ENCODE results near the gene ZNF324. TPM values are rescaled to one million over a fixed set of nuclear protein-coding genes. Genes with fewer than 3 reads are reported as not detected.

The ZNF324 gene
- polyA plus RNA-seq, 1 of the 3 experiments (the other 2 are of a cell fraction), result 5.6 TPM

GRCh38 chr19:58519355-58520256, 52.7 kb downstream of the ZNF324 start, which contains the start of gene ZBTB45 (continued):
- TF ChIP-seq FOXJ3 (CRISPR knock-in tag; IDR thresholded peaks at IDR 0.05), result no peak; the same call in 1 of the 2 replicates
- TF ChIP-seq, protein P1, sequence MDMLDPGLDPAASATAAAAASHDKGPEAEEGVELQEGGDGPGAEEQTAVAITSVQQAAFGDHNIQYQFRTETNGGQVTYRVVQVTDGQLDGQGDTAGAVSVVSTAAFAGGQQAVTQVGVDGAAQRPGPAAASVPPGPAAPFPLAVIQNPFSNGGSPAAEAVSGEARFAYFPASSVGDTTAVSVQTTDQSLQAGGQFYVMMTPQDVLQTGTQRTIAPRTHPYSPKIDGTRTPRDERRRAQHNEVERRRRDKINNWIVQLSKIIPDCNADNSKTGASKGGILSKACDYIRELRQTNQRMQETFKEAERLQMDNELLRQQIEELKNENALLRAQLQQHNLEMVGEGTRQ (IDR thresholded peaks at IDR 0.05; ENCODE audit: borderline replicate concordance, low read depth, low read length), result no peak
- no peak for TF ChIP-seq NFIC (IDR thresholded peaks at IDR 0.05; ENCODE audit: borderline replicate concordance)
- TF ChIP-seq RFX5 (IDR thresholded peaks at IDR 0.05; ENCODE audit: low read length), result 0 out of 2 replicates have a peak, but pooled peaks have one; percentile 17
- peak; percentile 90 for TF ChIP-seq ELF1 (IDR thresholded peaks at IDR 0.05)
- peak; percentile 52 for TF ChIP-seq PBX3 (IDR thresholded peaks at IDR 0.05)
- TF ChIP-seq, protein P2, sequence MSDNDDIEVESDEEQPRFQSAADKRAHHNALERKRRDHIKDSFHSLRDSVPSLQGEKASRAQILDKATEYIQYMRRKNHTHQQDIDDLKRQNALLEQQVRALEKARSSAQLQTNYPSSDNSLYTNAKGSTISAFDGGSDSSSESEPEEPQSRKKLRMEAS (IDR thresholded peaks at IDR 0.05; ENCODE audit: low read depth), result peak; percentile 73
- TF ChIP-seq IRF3 (IDR thresholded peaks at IDR 0.05; ENCODE audit: low read depth, low read length), result peak; percentile 51
- peak; percentile 98 for TF ChIP-seq TAF1 (IDR thresholded peaks at IDR 0.05; ENCODE audit: borderline replicate concordance, low read depth, low read length)
- no peak for TF ChIP-seq NRF1 (IDR thresholded peaks at IDR 0.05; ENCODE audit: low read depth, low read length)
- TF ChIP-seq RAD21 (IDR thresholded peaks at IDR 0.05; ENCODE audit: low read length), result peak; percentile 67
- TF ChIP-seq RCOR1 (IDR thresholded peaks at IDR 0.05; ENCODE audit: low read length), result peak; percentile 74
- TF ChIP-seq FOXM1 (IDR thresholded peaks at IDR 0.05; ENCODE audit: low read depth), result 0 out of 2 replicates have a peak, but pooled peaks have one; percentile 28
- peak; percentile 35 for TF ChIP-seq SMC3 (IDR thresholded peaks at IDR 0.05; ENCODE audit: low read depth, low read length)
- no peak for TF ChIP-seq EZH2phosphoT487 (IDR thresholded peaks at IDR 0.05; ENCODE audit: borderline replicate concordance, low read depth)
- TF ChIP-seq JUND (IDR thresholded peaks at IDR 0.05), result no peak
- TF ChIP-seq EP300 (IDR thresholded peaks at IDR 0.05; ENCODE audit: borderline replicate concordance in 1 of 2, low read depth in 1 of 2, low read length in 1 of 2), result peak; percentile 14 to 56; a peak in 2 of 4 replicates
- TF ChIP-seq TEAD4 (IDR thresholded peaks at IDR 0.05; ENCODE audit: borderline replicate concordance, insufficient read depth), result 0 out of 2 replicates have a peak, but pooled peaks have one; percentile 34
- peak; percentile 88 for TF ChIP-seq YY1 (IDR thresholded peaks at IDR 0.05; ENCODE audit: low read depth)
